GM12872 (cell line): ENCODE results near the gene BMP10.

ENCODE experiments used
- CTCF ChIP-seq: IDR thresholded peaks from 3 replicates; pipeline ENCODE4 v1.5.1; 2011; ENCODE audit warnings: low read depth, mild to moderate bottlenecking, low read length, moderate library complexity; ENCODE audit not compliant: insufficient read depth

The BMP10 gene

GRCh38 chr2:68912732-68913131, 41.5 kb upstream of the BMP10 start:
- TF ChIP-seq CTCF: no peak

- no peak for TF ChIP-seq CTCF
These were observed 40.9 kb upstream of the BMP10 start for GRCh38 chr2:68912111-68912510.

GRCh38 chr2:68911709-68912108, 40.5 kb upstream of the BMP10 start:
- TF ChIP-seq CTCF: no peak

GRCh38 chr2:68911246-68911645, 40.0 kb upstream of the BMP10 start:
- no peak for TF ChIP-seq CTCF

GRCh38 chr2:68909793-68910674, 38.8 kb upstream of the BMP10 start:
- TF ChIP-seq CTCF: peak; percentile 86

- TF ChIP-seq CTCF: no peak
These were observed 37.3 kb upstream of the BMP10 start for GRCh38 chr2:68908392-68908970.

GRCh38 chr2:68907920-68908253, 36.7 kb upstream of the BMP10 start:
- TF ChIP-seq CTCF: no peak
